HG03280 (cell line): ENCODE measurements around the gene PPIA.
"Not testable (repeated sequence)": the region's sequence is repeated elsewhere in the genome, so short reads cannot be mapped to it uniquely, and the experiment has no call there.

ENCODE experiments used
- ATAC-seq: cut with Tn5 transposase; IDR thresholded peaks from one replicate; pipeline ENCODE4 v1.9.1; 2021; ENCODE audit warnings: mild to moderate bottlenecking, moderate library complexity; ENCODE audit not compliant: unreplicated experiment

PPIA gene

GRCh38 chr7:44762726-44763522, 33.6 kb upstream of the PPIA start:
- no peak for ATAC-seq

- no peak for ATAC-seq
Measured at GRCh38 chr7:44764081-44764480, 32.4 kb upstream of the PPIA start.

- no peak for ATAC-seq
Measured at GRCh38 chr7:44764665-44765578, 31.6 kb upstream of the PPIA start.

GRCh38 chr7:44765579-44766415, 30.7 kb upstream of the PPIA start:
- no peak for ATAC-seq

- ATAC-seq = no peak
Measured at GRCh38 chr7:44766416-44766801, 30.1 kb upstream of the PPIA start.

- ATAC-seq = no peak
Measured at GRCh38 chr7:44767134-44767911, 29.2 kb upstream of the PPIA start.

GRCh38 chr7:44767912-44768627, 28.4 kb upstream of the PPIA start:
- ATAC-seq = no peak

- ATAC-seq = no peak
Measured at GRCh38 chr7:44768628-44769371, 27.7 kb upstream of the PPIA start.

- no peak for ATAC-seq
Measured at GRCh38 chr7:44769376-44769775, 27.1 kb upstream of the PPIA start.

- ATAC-seq = peak; percentile 52
Measured at GRCh38 chr7:44769776-44770294, 26.6 kb upstream of the PPIA start.

- no peak for ATAC-seq
Measured at GRCh38 chr7:44771358-44771757, 25.1 kb upstream of the PPIA start.

- no peak for ATAC-seq
Measured at GRCh38 chr7:44772440-44772839, 24.0 kb upstream of the PPIA start.

GRCh38 chr7:44772867-44773266, 23.6 kb upstream of the PPIA start:
- ATAC-seq = no peak

GRCh38 chr7:44774486-44774885, 22.0 kb upstream of the PPIA start:
- not testable (repeated sequence) for ATAC-seq

- no peak for ATAC-seq
Measured at GRCh38 chr7:44775383-44776107, 20.9 kb upstream of the PPIA start.

GRCh38 chr7:44776211-44776610, 20.3 kb upstream of the PPIA start:
- no peak for ATAC-seq

- ATAC-seq = no peak
Measured at GRCh38 chr7:44782460-44782859, 14.0 kb upstream of the PPIA start.

- ATAC-seq = no peak
Measured at GRCh38 chr7:44783407-44783806, 13.1 kb upstream of the PPIA start.
